Stimulated activated naive CD4-positive, alpha-beta T cell treated with Interleukin-2 at 50 U/mL for 16 hours (primary cell): ENCODE measurements around the gene SPARC.
"Not testable (repeated sequence)": the region's sequence is repeated elsewhere in the genome, so short reads cannot be mapped to it uniquely, and the experiment has no call there.

Experiments
- DNase-seq: peaks from one replicate; lab custom pipeline; 2025; lab: John Stamatoyannopoulos, UW

The SPARC gene

GRCh38 chr5:151686674-151687407 is at the start of gene SPARC:
SPARC (minus strand) TSS chr5:151686915; CDS start chr5:151676188, 10,727 bp downstream.
- no peak for DNase-seq

GRCh38 chr5:151735646-151736045 is 48.9 kb upstream of the SPARC start:
- DNase-seq, result no peak

- DNase-seq, result no peak
These were observed 47.3 kb upstream of the SPARC start for GRCh38 chr5:151734064-151734408.

DNA sequence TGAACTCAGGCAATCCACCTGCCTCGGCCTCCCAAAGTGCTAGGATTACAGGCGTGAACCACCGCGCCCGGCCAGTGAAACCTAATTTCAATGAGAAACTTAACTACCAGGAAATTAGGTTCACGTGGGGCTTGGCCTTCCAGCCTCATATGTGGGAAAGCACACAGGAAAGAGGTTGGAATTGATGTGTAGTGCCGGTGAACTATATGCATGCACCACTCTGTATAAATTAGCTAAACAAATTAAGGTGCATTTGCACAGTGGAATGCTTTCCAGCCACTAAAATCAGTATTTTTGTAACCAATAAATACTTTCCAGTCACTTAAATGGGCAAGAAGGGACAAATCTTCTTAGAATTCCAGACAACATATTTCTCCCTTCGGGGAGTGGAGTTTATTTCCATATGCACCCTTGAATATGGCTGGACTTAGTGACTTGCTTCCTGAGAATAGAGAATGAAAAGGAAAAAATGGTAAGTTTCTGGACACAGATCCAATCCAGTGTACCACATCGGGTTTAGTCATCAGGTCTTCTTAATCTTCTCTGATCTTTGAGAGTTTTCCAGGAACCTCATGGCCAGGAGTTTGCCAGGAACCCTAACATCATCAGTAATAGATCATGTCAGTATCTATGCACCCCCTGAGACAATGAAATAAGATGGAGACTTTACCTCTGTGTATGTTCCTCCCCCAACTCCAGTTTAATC is 46.8 kb upstream of the SPARC start:
- no peak for DNase-seq

DNA sequence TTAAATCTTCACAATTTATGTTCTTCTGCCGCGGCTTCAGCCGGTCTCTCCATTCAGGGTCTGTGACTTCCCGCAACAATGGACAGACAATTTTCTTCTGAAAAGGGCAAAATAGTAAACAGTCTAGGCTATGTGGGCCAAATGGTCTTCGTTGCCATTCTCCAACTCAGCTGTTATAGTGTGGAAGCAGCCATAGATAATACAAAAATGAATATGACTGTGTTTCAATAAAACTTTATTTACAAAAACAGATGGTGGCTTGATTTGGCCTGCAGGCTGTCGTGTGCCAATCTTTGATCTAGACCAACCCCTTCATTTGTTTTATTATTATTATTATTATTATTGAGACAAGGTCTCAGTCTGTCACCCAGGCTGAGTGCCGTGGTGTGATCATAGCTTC is 43.7 kb upstream of the SPARC start:
- no peak for DNase-seq

- DNase-seq, result not testable (repeated sequence)
These were observed 42.9 kb upstream of the SPARC start for GRCh38 chr5:151729597-151729996.

- DNase-seq, result no peak
These were observed 37.6 kb upstream of the SPARC start for GRCh38 chr5:151724360-151724759.

DNA sequence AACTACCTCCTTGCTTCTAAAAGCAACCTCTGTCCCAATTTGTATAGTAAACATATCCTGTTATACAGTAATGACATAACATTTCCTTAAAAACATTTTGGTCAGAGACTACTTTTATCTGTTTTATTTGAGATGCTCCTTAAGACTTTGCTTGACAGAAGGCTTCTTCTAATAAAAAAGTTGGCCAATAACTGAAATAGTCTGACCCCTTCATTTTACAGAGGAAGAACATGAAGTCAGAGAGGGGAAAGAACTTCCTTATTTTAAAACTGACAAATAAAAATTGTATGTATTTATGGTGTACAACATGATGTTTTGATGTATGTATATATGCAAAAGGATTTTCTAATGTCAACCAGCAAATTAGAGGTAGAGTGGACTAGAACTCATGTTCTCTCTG is 35.8 kb upstream of the SPARC start:
- DNase-seq, result no peak

GRCh38 chr5:151721812-151722391 is 35.2 kb upstream of the SPARC start:
- no peak for DNase-seq

DNA sequence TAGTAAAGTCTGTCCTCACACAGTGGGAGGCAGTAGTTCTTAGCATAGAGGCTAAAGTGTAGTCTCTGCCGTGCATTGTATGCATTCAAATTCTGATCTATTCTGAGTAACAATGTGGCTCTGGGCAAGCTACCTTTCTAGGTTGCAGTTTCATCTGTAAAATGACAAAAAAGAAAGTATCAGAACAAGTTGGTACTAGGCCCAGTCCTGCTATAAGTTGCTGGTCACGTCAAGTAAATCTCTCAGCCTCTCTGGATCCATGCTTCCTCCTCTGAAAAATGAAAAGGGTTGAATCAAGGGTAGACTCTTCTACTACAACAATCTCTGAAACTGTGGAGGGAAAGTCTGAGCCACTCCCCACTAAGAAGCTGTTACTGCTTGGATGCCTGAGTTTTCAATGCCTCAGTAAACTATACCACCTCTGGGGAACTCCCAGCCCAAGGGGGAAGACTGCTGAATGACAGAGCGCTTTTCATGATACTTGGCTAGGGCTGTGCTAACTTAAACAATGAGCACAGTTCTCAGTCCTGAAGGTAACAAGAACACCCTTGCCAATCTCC is 34.5 kb upstream of the SPARC start:
- DNase-seq, result no peak

- DNase-seq, result no peak
These were observed 33.5 kb upstream of the SPARC start for GRCh38 chr5:151720215-151720614.

GRCh38 chr5:151719228-151720000 is 32.7 kb upstream of the SPARC start:
- DNase-seq, result no peak

DNA sequence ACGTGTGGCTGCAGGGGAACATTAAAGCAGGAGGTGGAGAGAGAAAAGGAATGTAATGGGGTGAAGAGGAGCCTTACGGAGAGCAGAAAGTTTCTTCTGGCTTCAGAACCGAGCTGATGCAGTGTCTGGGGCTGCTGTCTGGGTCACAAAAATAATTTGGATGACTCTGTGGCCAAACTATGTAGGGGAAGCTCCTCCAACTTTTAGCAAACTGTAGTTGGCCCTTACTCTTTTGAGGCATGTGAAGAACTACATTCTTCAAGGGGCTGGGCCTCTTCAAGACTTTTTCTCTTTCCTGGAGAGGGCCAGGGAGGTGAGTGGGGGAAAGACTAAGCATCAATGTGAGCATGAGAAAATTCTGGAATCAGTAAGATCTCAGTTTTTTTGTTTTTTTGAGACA is 31.9 kb upstream of the SPARC start:
- DNase-seq, result no peak

DNA sequence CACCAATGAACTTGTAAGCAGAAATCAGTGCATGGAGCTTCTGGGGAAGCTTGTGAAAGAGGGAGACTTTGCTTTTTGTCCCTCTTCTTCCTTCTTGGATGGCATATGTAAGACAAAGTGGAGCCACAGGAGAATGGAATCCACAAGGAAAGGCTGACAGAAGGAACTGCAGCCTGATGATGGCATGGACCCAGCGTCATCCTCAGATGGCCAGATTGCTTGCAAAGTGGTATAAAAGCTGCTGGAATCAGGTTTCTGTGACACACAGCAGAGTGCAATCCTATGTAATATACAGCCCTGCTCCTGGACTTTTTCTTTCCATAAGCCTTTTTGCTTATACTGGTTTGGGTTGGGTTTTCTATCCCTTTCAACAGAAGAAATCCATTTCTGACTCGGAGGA is 31.4 kb upstream of the SPARC start:
- DNase-seq, result no peak

DNA sequence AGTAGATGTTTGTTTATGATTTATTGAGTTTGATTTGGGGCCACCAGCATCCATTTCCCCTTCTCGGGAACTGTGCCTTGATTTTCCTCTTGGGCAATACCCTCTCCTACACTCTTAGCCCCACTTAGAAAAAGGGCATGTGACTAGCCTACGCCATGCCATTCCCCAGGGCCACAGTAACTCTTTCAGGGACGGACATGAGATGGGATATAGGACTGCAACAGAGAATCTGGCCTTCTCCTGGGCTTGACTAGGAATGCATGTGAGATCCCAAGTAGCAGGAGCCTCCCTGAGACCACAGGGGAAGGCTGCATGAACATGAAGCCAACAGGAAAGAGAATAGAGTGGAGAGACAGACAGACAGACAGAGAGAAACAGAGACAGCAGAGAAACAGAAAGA is 30.7 kb upstream of the SPARC start:
- DNase-seq, result no peak

DNA sequence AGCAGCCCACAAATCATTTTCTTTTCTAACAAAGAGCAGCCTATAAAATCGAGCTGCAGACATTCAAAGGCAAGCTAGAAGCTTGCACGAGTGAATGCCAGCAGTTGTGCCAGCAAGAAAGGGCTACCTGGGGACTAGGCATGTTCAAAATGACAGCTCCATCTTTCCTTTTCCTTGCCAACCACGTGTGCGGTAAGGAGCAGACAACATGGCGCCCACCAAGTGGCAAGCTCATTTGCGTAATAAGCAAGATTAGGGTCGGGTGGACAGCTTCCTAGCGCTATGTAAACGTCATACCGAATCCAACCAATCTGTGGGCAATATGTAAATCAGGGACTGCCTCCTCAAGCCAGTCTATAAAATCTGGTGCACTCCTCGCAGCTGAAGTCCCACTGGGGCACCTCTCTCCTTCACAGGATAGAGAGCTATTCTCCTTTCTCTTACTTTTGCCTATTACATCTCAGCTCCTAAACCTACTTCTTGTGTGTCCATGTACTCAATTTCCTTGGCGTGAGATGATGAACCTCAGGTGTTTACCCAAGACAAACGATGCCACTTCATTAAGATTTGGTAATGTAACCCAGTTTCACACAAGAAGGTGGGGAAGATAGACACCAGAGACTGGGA is 22.5 kb upstream of the SPARC start:
- no peak for DNase-seq

DNA sequence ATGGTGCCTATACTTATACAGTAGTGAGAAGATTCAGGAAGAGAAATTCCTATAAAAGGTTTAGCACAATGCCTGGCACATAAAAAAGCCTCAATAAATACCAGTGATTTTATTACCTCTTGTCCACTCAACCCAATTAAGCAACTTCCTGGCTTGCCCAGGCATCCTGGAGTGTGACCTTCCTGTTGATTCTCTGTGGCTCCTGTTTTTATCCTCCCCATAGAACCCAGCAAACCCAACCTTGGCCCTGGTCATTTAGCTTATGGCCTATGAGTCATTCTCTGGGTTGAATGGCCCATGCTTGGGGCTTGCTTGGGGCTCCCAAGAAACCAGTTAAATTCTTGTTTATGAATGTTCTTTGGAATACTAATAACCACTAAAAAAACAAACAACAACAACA is 21.4 kb upstream of the SPARC start:
- DNase-seq, result no peak

DNA sequence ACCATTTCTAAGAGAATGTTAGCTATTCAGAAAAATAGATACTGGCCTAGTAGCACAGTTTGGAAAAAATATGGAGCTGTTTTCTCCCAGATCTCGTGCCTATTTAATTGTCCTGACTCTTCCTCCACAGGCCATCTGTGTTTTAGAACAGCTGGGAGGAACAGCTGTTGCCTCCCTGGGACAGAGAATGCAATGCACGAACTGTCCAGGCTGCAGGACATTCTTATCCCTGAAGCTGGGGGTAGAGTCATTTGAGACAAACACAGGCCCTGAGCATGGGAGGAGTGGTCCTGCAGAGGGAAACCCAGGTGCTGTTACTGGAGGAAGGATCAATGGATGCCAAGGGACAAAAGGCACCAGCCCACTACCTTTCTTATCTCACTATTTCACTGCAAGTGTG is 20.9 kb upstream of the SPARC start:
- no peak for DNase-seq

- no peak for DNase-seq
These were observed 20.2 kb upstream of the SPARC start for GRCh38 chr5:151706906-151707305.

DNA sequence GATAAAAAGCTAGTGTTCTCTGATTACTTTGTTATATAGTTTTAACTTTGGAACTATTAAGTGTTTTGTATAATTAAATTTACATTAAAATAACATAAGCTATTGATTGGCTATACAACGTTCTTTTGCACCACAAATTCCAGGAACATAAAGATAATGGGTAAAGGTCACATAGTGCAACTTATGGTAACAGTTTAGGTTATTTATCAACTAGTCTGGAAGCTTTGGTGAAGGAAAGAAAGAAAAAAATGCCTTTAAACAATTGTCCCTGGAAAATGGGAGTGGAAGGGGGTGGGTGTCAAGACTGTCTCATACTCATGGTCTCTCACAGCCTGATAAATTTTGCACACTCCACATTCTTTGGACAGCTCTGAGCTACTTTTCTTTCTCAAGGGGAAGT is 17.1 kb upstream of the SPARC start:
- DNase-seq, result no peak

DNA sequence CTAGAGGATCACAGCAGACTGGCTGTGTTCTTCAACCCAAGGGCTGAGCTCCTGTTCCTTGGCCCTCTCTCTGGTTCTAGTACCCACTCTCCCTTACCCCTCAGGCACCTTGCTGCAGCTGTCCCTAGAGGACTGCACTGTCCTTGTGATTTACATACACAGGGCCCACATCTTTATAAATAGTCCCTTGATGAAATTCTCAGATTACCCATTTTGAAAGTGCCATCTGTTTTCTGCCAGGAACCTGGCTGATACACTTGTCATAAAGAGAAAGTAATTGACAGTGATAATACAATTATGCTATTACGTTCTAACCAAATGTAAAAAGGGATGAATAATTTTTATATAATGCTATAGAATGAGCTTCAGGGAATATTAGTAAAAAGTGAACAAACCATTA is 16.5 kb upstream of the SPARC start:
- no peak for DNase-seq

DNA sequence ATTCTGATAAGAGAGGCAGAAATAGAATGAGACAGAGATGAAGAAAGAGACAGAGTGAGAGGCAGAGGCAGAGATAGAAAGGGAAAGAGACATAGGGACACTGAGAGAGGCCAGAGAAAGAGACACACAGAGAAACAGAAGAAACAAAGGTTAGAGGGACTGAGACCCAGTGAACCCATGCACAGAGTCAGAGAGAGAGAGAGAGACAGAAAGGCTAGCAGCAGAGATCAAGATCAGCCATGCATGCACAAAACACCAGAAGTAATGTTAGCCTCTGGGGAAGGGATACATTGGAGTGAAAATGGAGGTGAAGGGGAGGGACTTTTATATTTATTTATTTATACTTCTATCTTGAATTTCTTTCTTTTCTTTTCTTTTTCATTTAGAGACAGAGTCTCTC is 14.1 kb upstream of the SPARC start:
- no peak for DNase-seq
